Spleen (tissue), 7 donors: ENCODE data around the gene SCYGR1.

Source experiments
- POLR2AphosphoS5 ChIP-seq, 3 donors: sonication (generic); formaldehyde crosslinking; IDR thresholded peaks; one replicate each; pipeline ENCODE4 v1.5.1; 2017; ENCODE audit warnings: antibody characterized with exemption in 3 of 3
- TF ChIP-seq, protein P1 (sequence below), 11 experiments: fragments of 200-600 bp in 7 of 11; fragments of 450-650 bp in 4 of 11; sonication (generic) in 4 of 11; IDR thresholded peaks in 8 of 11; conservative IDR thresholded peaks in 3 of 11; 1 replicate in 7 of 11; 2 replicates in 4 of 11; pipeline versions ENCODE4 v1.4.0 to v1.8.0; 2016 to 2021; ENCODE audit warnings: antibody characterized with exemption in 11 of 11, inconsistent platforms in 4 of 11, mild to moderate bottlenecking in 1 of 11
- donor health status: DM: no; HTN: no; CAD: no; lungs with moderate emphysema.
- donor health status: DM: no; HTN: no; CAD: no.
- donor health status: DM: no; HTN: no; CAD: no.

DNA sequence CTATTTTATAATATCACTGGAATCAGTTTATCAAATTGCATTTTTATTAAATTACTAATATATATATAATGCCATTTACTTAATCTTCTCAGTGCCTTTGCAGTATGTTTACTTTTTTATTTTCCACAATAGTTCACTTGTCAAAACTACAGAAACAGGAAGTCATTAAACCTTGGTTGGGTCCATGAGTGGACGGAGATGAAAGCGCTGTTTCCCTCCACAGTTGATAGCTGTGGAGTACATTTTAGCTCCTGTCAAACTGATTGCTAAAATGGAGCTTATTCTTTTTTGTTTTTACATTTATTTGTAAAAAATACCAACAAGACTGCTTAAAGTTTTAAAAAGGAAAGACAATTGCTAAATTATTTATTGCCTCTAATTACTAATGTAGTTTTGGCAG is 43.5 kb downstream of the SCYGR1 start:
- TF ChIP-seq, protein P1, sequence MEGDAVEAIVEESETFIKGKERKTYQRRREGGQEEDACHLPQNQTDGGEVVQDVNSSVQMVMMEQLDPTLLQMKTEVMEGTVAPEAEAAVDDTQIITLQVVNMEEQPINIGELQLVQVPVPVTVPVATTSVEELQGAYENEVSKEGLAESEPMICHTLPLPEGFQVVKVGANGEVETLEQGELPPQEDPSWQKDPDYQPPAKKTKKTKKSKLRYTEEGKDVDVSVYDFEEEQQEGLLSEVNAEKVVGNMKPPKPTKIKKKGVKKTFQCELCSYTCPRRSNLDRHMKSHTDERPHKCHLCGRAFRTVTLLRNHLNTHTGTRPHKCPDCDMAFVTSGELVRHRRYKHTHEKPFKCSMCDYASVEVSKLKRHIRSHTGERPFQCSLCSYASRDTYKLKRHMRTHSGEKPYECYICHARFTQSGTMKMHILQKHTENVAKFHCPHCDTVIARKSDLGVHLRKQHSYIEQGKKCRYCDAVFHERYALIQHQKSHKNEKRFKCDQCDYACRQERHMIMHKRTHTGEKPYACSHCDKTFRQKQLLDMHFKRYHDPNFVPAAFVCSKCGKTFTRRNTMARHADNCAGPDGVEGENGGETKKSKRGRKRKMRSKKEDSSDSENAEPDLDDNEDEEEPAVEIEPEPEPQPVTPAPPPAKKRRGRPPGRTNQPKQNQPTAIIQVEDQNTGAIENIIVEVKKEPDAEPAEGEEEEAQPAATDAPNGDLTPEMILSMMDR (IDR thresholded peaks at IDR 0.05 in 8 of 11, conservative IDR thresholded peaks at IDR 0.05 in 3 of 11) = no peak
- TF ChIP-seq POLR2AphosphoS5 (IDR thresholded peaks at IDR 0.05) = no peak
